Cortex of kidney (tissue), 1 donor: Measurements from ENCODE around the gene PHLDB1.

Experiments
- DNase-seq: peaks from one replicate; lab custom pipeline; 2025; lab: John Stamatoyannopoulos, UW

The PHLDB1 gene

GRCh38 chr11:118622376-118623268 lies 15.2 kb downstream of the PHLDB1 start:
- no peak for DNase-seq

GRCh38 chr11:118623269-118623655 lies 15.8 kb downstream of the PHLDB1 start:
- DNase-seq, result no peak

- no peak for DNase-seq
Measured at GRCh38 chr11:118625036-118625690, 17.7 kb downstream of the PHLDB1 start.

GRCh38 chr11:118625976-118626375 lies 18.6 kb downstream of the PHLDB1 start:
- DNase-seq, result no peak

- DNase-seq, result no peak
Measured at GRCh38 chr11:118627566-118627965, 20.2 kb downstream of the PHLDB1 start.

GRCh38 chr11:118628031-118628430 lies 20.6 kb downstream of the PHLDB1 start:
- DNase-seq, result no peak

- DNase-seq, result no peak
Measured at GRCh38 chr11:118628432-118628831, 21.0 kb downstream of the PHLDB1 start.

GRCh38 chr11:118628861-118629549 lies 21.6 kb downstream of the PHLDB1 start:
- DNase-seq, result no peak

GRCh38 chr11:118629761-118630661 lies 22.6 kb downstream of the PHLDB1 start:
- no peak for DNase-seq

- DNase-seq, result no peak
Measured at GRCh38 chr11:118631142-118631909, 23.9 kb downstream of the PHLDB1 start.

GRCh38 chr11:118632577-118633318 lies 25.3 kb downstream of the PHLDB1 start:
- DNase-seq, result no peak

- no peak for DNase-seq
Measured at GRCh38 chr11:118633319-118633690, 25.9 kb downstream of the PHLDB1 start.

GRCh38 chr11:118633979-118634378 lies 26.6 kb downstream of the PHLDB1 start:
- no peak for DNase-seq

- no peak for DNase-seq
Measured at GRCh38 chr11:118634431-118635236, 27.2 kb downstream of the PHLDB1 start.

GRCh38 chr11:118635237-118635591 lies 27.8 kb downstream of the PHLDB1 start:
- DNase-seq, result no peak

GRCh38 chr11:118635642-118636041 lies 28.2 kb downstream of the PHLDB1 start:
- DNase-seq, result no peak

- no peak for DNase-seq
Measured at GRCh38 chr11:118636569-118637290, 29.3 kb downstream of the PHLDB1 start.

- DNase-seq, result no peak
Measured at GRCh38 chr11:118638726-118639125, 31.3 kb downstream of the PHLDB1 start.

- DNase-seq, result no peak
Measured at GRCh38 chr11:118639899-118640298, 32.5 kb downstream of the PHLDB1 start.
